Smooth muscle cell (in vitro differentiated cells): ENCODE data around the gene KCNH1. TPM values are rescaled to one million over a fixed set of nuclear protein-coding genes. Genes with fewer than 3 reads are reported as not detected.

Experiments
- DNase-seq: peaks from one replicate; lab custom pipeline; 2025; ENCODE audit not compliant: unreplicated experiment; lab: John Stamatoyannopoulos, UW
- H2AFZ ChIP-seq: fragments of 200-600 bp; sonication (generic); 2 replicates; pipeline ENCODE4 v1.6.0; 2016; ENCODE audit warnings: antibody characterized with exemption, low read depth, mild to moderate bottlenecking
- H3F3A ChIP-seq: fragments of 200-600 bp; sonication (generic); 2 replicates; pipeline ENCODE4 v1.6.0; 2017; ENCODE audit warnings: antibody characterized with exemption, low read depth
- H3K27ac ChIP-seq: fragments of 200-600 bp; sonication (generic); 2 replicates; pipeline ENCODE4 v1.5.1; 2016; ENCODE audit warnings: low read depth, mild to moderate bottlenecking
- H3K27me3 ChIP-seq: fragments of 200-600 bp; sonication (generic); 2 replicates; pipeline ENCODE4 v1.6.1; 2016; ENCODE audit warnings: low read depth, mild to moderate bottlenecking
- H3K36me3 ChIP-seq: fragments of 200-600 bp; sonication (generic); 2 replicates; pipeline ENCODE4 v1.5.1; 2016; ENCODE audit warnings: low read depth
- H3K4me1 ChIP-seq: fragments of 200-600 bp; sonication (generic); 2 replicates; pipeline ENCODE4 v1.5.1; 2016; ENCODE audit warnings: low read depth
- H3K4me2 ChIP-seq: fragments of 200-600 bp; sonication (generic); 2 replicates; pipeline ENCODE4 v1.6.0; 2016; ENCODE audit warnings: mild to moderate bottlenecking
- H3K4me3 ChIP-seq: fragments of 200-600 bp; sonication (generic); 2 replicates; pipeline ENCODE4 v1.5.1; 2016; ENCODE audit warnings: mild to moderate bottlenecking
- H3K79me2 ChIP-seq: fragments of 200-600 bp; sonication (generic); 2 replicates; pipeline ENCODE4 v1.6.0; 2016; ENCODE audit warnings: low read depth, mild to moderate bottlenecking
- H3K9ac ChIP-seq: fragments of 200-600 bp; sonication (generic); 2 replicates; pipeline ENCODE4 v1.6.0; 2016; ENCODE audit warnings: low read depth
- H3K9me3 ChIP-seq: fragments of 200-600 bp; sonication (generic); replicated peaks from 2 replicates; pipeline ENCODE4 v1.5.1; 2016; ENCODE audit warnings: low read depth
- H4K20me1 ChIP-seq: fragments of 200-600 bp; sonication (generic); 2 replicates; pipeline ENCODE4 v1.6.0; 2016; ENCODE audit warnings: low read depth
- WGBS: methylation state at CpG from one replicate; pipeline ENCODE4 v1.1.7; 2016; ENCODE audit warnings: low lambda C conversion rate; 5-methylcytosine and 5-hydroxymethylcytosine counted together
- polyA plus RNA-seq: library from polyadenylated mRNA; unstranded; fragments of >200 nt; fragmentation: Nextera tagmentation; extraction: Ambion mirVana; gene quantifications from 2 replicates; pipeline ENCODE4 v1.2.1, GENCODE V29; 2016
- total RNA-seq: library from RNA; depleted of rRNA; stranded (reverse); fragments of >200 nt; gene quantifications from 2 replicates; pipeline ENCODE4 v1.2.3, GENCODE V29; 2014
- TF ChIP-seq, protein P1 (sequence below): fragments of 200-600 bp; sonication (generic); IDR thresholded peaks from 2 replicates; pipeline ENCODE4 v1.5.1; 2017; ENCODE audit warnings: borderline replicate concordance, mild to moderate bottlenecking, antibody characterized with exemption; ENCODE audit not compliant: insufficient read depth, poor library complexity, severe bottlenecking

Gene KCNH1
- total and polyA plus RNA-seq, 2 experiments from 2014 or later: 0.30 to 1.9 TPM

DNA sequence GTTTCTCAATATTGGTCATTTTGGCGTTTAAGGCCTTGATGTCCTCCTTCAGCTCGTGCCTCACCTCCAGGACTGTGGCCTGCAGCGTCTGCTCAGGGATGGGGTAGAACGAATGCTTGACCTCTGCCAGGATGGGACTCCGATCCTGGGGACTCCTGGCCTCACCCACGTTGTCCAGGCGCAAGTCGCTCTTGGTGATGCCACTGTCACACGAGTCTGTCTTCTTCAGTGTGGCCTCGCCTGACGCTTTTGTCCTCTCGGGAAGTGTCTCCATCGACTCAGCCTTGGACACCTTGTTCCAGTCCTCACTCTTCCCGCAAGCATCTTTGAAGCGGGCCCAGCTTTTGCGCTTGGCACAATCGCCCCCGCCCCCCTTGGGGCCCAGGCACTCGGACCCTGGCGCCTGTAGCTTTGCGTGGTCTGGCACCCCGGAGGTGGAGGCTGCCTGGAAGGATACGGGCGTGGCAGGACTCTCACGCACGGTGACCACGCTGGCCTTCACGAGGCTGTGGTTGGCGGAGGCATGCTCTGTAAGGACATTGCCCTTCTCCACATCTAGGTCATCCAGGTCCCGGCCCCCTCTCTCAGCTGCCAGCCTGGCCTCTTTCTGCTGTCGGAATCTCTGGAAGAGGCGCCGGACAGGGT lies 450.4 kb downstream of the KCNH1 start:
- Histone ChIP-seq H3K27me3 (peaks cover 20% of the 10 kb centered on the region), H3K4me1 (no peaks in the 10 kb centered on the region), H3K9me3 (no peaks in the 10 kb centered on the region), H4K20me1 (no peaks in the 10 kb centered on the region), H3K36me3 (no peaks in the 10 kb centered on the region), H3K9ac (no peak overlapping the region), H3K27ac (no peak overlapping the region), H2AFZ (no peak overlapping the region), H3F3A (no peaks in the 10 kb centered on the region), H3K4me2 (no peak overlapping the region), H3K4me3 (no peak overlapping the region), H3K79me2 (no peaks in the 10 kb centered on the region)
- DNase-seq: no peak
- TF ChIP-seq, protein P1, sequence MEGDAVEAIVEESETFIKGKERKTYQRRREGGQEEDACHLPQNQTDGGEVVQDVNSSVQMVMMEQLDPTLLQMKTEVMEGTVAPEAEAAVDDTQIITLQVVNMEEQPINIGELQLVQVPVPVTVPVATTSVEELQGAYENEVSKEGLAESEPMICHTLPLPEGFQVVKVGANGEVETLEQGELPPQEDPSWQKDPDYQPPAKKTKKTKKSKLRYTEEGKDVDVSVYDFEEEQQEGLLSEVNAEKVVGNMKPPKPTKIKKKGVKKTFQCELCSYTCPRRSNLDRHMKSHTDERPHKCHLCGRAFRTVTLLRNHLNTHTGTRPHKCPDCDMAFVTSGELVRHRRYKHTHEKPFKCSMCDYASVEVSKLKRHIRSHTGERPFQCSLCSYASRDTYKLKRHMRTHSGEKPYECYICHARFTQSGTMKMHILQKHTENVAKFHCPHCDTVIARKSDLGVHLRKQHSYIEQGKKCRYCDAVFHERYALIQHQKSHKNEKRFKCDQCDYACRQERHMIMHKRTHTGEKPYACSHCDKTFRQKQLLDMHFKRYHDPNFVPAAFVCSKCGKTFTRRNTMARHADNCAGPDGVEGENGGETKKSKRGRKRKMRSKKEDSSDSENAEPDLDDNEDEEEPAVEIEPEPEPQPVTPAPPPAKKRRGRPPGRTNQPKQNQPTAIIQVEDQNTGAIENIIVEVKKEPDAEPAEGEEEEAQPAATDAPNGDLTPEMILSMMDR: no peak
- WGBS: 95% methylated on average over 32 of the region's 33 CpGs

- no peak overlapping the region for H3K27ac ChIP-seq
- H3K27me3 ChIP-seq: peaks cover 30% of the 10 kb centered on the region
- no peaks in the 10 kb centered on the region for H4K20me1 ChIP-seq
- no peaks in the 10 kb centered on the region for H3K36me3 ChIP-seq
- no peak overlapping the region for H3K4me3 ChIP-seq
- no peak overlapping the region for H3K4me2 ChIP-seq
- TF ChIP-seq, protein P1: no peak
- H3F3A ChIP-seq: no peaks in the 10 kb centered on the region
- H3K4me1 ChIP-seq: no peaks in the 10 kb centered on the region
- 95% methylated on average over 7 of the region's 7 CpGs for WGBS
- no peak for DNase-seq
- H3K79me2 ChIP-seq: no peaks in the 10 kb centered on the region
- no peaks in the 10 kb centered on the region for H3K9me3 ChIP-seq
- no peak overlapping the region for H2AFZ ChIP-seq
- H3K9ac ChIP-seq: no peak overlapping the region
Observed at GRCh38 chr1:210681158-210681557, 452.8 kb downstream of the KCNH1 start.

DNA sequence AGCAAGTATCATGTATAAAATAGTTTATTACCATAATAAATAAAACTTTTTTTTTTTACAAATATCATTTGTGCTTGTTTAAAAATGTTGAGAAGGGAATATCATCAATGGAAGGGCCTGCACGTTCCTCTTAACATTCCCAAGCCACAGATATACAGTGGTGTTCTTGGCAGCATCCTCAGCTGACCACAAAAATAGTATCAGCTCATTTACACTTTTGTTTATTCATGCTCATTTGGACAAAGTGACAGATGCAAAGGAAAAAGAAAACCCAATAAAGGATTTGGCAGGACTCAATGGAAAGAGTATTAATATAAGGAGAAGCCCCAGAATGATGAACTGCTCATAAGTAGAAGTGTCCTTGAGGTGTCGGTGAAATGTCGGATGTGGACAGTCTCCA lies 455.6 kb downstream of the KCNH1 start:
- H3K4me1 ChIP-seq: no peaks in the 10 kb centered on the region
- 93% methylated on average over 3 of the region's 3 CpGs for WGBS
- H3K27ac ChIP-seq: no peak overlapping the region
- no peak for DNase-seq
- peaks cover 24% of the 10 kb centered on the region for H3K27me3 ChIP-seq
- no peaks in the 10 kb centered on the region for H3F3A ChIP-seq
- no peak overlapping the region for H3K9ac ChIP-seq
- no peaks in the 10 kb centered on the region for H3K36me3 ChIP-seq
- no peaks in the 10 kb centered on the region for H4K20me1 ChIP-seq
- no peak overlapping the region for H2AFZ ChIP-seq
- H3K9me3 ChIP-seq: no peaks in the 10 kb centered on the region
- TF ChIP-seq, protein P1: no peak
- H3K4me2 ChIP-seq: no peak overlapping the region
- H3K4me3 ChIP-seq: no peak overlapping the region
- no peaks in the 10 kb centered on the region for H3K79me2 ChIP-seq

DNA sequence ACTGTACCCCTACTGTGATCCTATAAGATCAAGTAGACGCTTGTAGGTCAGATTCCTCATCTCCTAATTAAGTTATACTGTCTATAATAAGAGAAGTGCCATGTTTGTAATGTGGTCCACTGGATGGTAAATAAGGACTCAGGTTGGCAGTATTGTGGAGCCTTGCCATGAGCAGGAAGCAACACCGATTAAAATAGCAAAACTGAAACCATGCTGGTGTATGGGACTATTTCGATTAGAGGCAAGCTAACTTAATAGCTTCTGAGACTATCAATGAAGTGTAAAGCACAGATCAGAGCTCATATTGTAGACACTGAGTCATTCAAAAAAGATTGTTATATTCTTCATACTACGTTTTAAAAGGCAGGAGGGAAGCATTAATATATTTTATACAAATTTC lies 456.4 kb downstream of the KCNH1 start:
- TF ChIP-seq, protein P1: no peak
- Histone ChIP-seq H3K9me3 (no peaks in the 10 kb centered on the region), H3K4me1 (no peaks in the 10 kb centered on the region), H3K27me3 (peaks cover 24% of the 10 kb centered on the region), H2AFZ (no peak overlapping the region), H3K9ac (no peak overlapping the region), H3K36me3 (no peaks in the 10 kb centered on the region), H3K79me2 (no peaks in the 10 kb centered on the region), H3F3A (no peaks in the 10 kb centered on the region), H4K20me1 (no peaks in the 10 kb centered on the region), H3K4me2 (no peak overlapping the region), H3K27ac (no peak overlapping the region), H3K4me3 (no peak overlapping the region)
- WGBS: 90% methylated on average over 4 of the region's 4 CpGs
- DNase-seq: no peak
